Aorta (tissue), 5 donors: Measurements from ENCODE around the gene COL4A2. TPM values are rescaled to one million over a fixed set of nuclear protein-coding genes. Genes with fewer than 3 reads are reported as not detected.

Experiments used
- ATAC-seq: fragments of 200-7000 bp; cut with Tn5 transposase; one replicate; pipeline ENCODE4 v1.9.1; 2022; ENCODE audit warnings: moderate library complexity; ENCODE audit not compliant: low FRiP score
- DNase-seq, 2 donors: peaks; one replicate each; pipeline ENCODE4 v3.0.0-alpha.2; 2020
- H3K27ac ChIP-seq, 2 donors: one replicate each; pipeline ENCODE4 v1.5.1; 2013; ENCODE audit warnings: low read length in 2 of 2, mild to moderate bottlenecking in 2 of 2, moderate library complexity in 2 of 2, control low read depth in 1 of 2, inconsistent platforms in 1 of 2, low read depth in 1 of 2
- H3K27me3 ChIP-seq, 2 donors: one replicate each; pipeline ENCODE4 v1.6.1; 2013; ENCODE audit warnings: control low read depth in 1 of 2, low read length in 1 of 2, mild to moderate bottlenecking in 1 of 2, moderate library complexity in 1 of 2; ENCODE audit not compliant: insufficient read depth in 2 of 2, control insufficient read depth in 1 of 2
- H3K36me3 ChIP-seq, 2 donors: one replicate each; pipeline ENCODE4 v1.6.1; 2013; ENCODE audit warnings: control low read depth in 1 of 2, low read length in 1 of 2, mild to moderate bottlenecking in 1 of 2; ENCODE audit not compliant: insufficient read depth in 2 of 2, control insufficient read depth in 1 of 2
- H3K4me1 ChIP-seq, 2 donors: one replicate each; pipeline ENCODE4 v1.6.1; 2013; ENCODE audit warnings: low read length in 2 of 2, control low read depth in 1 of 2, mild to moderate bottlenecking in 1 of 2, moderate library complexity in 1 of 2; ENCODE audit not compliant: insufficient read depth in 2 of 2, control insufficient read depth in 1 of 2
- H3K4me3 ChIP-seq, 2 donors: one replicate each; pipeline ENCODE4 v1.5.1; 2013; ENCODE audit warnings: low read length in 2 of 2, control low read depth in 1 of 2, mild to moderate bottlenecking in 1 of 2
- H3K9me3 ChIP-seq: one replicate; pipeline ENCODE4 v1.6.1; 2013; ENCODE audit warnings: mild to moderate bottlenecking, low read length; ENCODE audit not compliant: control insufficient read depth
- WGBS, 2 donors: extraction: QIAGEN DNeasy Blood & Tissue Kit; methylation state at CpG; one replicate each; pipeline ENCODE4 v1.1.7; 2013; 5-methylcytosine and 5-hydroxymethylcytosine counted together
- intact Hi-C, 2 donors: fragments of 100-400 bp; cut with DNase I; formaldehyde crosslinking; loops; one replicate each; pipeline versions ENCODE4 v1.14.2 to v1.15.0; 2022
- polyA plus RNA-seq, 2 donors: library from polyadenylated mRNA; stranded (reverse); fragments of 200-250 nt; gene quantifications; one replicate each; pipeline ENCODE4 v1.2.3, GENCODE V29; 2013
- total RNA-seq, 2 donors: library from RNA; stranded (reverse); fragmentation: NEBNext Ultra II Directional; extraction: Animal tissue kit (Norgen Biotek cat#: 25700); gene quantifications; one replicate each; pipeline ENCODE4 v1.2.1, GENCODE V29; 2021
- donor health status: healthy with polysubstance abuse.
- donor health status: Bipolar disorder and iron deficiency.
- donor health status: DM: no; HTN: no; CAD: no.
- donor health status: DM: no; HTN: no; CAD: no.
- donor health status: DM: yes; HTN: yes; CAD: no.

COL4A2 gene
- total and polyA plus RNA-seq, 4 donors: 117 to 1,110 (median 681) TPM

DNA sequence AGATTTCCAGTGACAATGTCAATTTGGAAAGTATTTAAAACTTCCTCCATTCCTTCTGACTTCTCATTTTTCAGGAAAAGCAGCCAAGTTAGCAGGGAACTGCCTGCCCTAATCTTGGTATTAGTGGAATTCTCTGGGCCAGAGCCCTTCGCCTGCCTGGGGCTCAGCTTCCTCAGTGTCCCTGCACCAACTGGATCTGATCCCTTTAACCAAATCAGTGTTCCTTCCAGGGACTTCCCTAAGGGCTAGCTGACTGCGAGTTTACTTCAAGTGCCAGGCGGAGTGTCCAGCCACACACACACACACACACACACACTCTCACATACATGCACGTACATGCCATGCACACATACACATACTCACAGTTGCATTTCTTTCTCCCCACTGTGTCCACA, 234.4 kb downstream of the COL4A2 start:
- peak overlapping the region; percentile 3 to 52 for H3K27ac ChIP-seq
- WGBS, 2 donors: 3 to 4% methylated on average over 4 of the region's 4 CpGs
- ATAC-seq (peak; percentile 58), DNase-seq (peak in 1 of 2 donors; percentile 63)
- H3K4me1 ChIP-seq: no peaks in the 10 kb centered on the region
- intact Hi-C loops: no loop called here
- no peaks in the 10 kb centered on the region for H3K9me3 ChIP-seq
- no peaks in the 10 kb centered on the region for H3K27me3 ChIP-seq
- no peak overlapping the region for H3K4me3 ChIP-seq
- H3K36me3 ChIP-seq: no peaks in the 10 kb centered on the region

DNA sequence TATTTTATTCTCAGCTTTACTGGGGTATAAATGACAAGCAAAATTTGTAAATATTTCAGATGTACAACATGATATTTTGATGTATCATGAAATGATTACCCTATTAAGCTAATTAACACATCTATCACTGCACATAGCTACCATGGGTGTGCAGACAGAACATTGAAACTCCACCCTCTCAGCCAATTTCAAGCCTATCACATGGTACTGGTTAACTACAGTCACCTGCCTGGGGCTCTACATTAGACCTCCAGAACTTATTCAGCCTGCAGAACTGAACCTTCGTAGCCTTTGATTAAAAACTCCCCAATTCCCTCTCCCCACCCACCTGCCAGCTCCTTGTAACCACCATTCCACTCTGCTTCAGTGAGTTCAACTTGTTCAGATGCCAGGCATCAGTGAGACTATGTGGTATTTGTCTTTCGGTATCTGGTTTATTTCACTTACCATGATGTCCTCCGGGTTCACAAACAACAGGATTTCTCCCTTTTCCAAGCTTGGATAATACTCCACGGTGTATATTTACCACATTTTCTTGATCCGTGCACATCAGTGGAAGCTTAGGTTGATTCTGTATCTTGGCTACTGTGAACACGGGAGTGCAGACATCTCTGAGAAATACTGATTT, 235.2 kb downstream of the COL4A2 start:
- DNase-seq (no peak), ATAC-seq (no peak)
- Histone ChIP-seq H3K27ac (no peak overlapping the region), H3K4me1 (no peaks in the 10 kb centered on the region), H3K4me3 (no peak overlapping the region), H3K9me3 (no peaks in the 10 kb centered on the region), H3K36me3 (no peaks in the 10 kb centered on the region), H3K27me3 (no peaks in the 10 kb centered on the region)
- intact Hi-C loops: no loop called here
- 46 to 54% methylated on average over 6 of the region's 6 CpGs for WGBS, 2 donors

DNA sequence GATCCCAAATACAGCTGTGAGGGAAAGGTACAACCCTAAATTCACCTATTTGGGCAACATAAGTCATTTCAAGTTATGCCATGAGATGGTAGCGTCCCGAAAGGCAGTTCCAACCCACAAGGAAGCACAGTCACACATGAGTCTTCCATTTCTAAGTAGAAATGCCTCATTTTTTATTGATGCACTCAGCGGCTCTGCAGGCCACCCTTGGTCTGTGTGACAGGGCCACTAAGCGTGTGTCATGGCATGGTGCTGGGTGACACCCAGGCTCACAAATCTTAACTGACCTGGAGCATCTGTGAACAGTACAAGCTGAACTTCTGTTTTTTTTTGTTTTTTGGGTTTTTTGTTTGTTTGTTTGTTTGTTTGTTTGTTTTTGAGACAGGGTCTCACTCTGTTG, 239.3 kb downstream of the COL4A2 start:
- intact Hi-C loops: no loop called here
- Histone ChIP-seq H3K4me1 (no peaks in the 10 kb centered on the region), H3K9me3 (no peaks in the 10 kb centered on the region), H3K36me3 (peaks cover 0 to 2% of the 10 kb centered on the region in 2 donors), H3K4me3 (no peak overlapping the region), H3K27me3 (no peaks in the 10 kb centered on the region), H3K27ac (no peak overlapping the region)
- peak in 1 of 2 donors; percentile 33 for DNase-seq
- WGBS, 2 donors: 93 to 97% methylated on average over 4 of the region's 4 CpGs
- no peak for ATAC-seq

- 76 to 86% methylated on average over 14 of the region's 14 CpGs for WGBS, 2 donors
- Histone ChIP-seq H3K9me3 (no peaks in the 10 kb centered on the region), H3K27ac (no peak overlapping the region), H3K27me3 (no peaks in the 10 kb centered on the region), H3K4me1 (no peaks in the 10 kb centered on the region), H3K4me3 (no peak overlapping the region), H3K36me3 (peaks cover 0 to 2% of the 10 kb centered on the region in 2 donors)
- intact Hi-C loops: no loop called here
- ATAC-seq: peak; percentile 33
- DNase-seq: peak; percentile 84 to 90
Measured at GRCh38 chr13:110546926-110547325, 239.8 kb downstream of the COL4A2 start.

DNA sequence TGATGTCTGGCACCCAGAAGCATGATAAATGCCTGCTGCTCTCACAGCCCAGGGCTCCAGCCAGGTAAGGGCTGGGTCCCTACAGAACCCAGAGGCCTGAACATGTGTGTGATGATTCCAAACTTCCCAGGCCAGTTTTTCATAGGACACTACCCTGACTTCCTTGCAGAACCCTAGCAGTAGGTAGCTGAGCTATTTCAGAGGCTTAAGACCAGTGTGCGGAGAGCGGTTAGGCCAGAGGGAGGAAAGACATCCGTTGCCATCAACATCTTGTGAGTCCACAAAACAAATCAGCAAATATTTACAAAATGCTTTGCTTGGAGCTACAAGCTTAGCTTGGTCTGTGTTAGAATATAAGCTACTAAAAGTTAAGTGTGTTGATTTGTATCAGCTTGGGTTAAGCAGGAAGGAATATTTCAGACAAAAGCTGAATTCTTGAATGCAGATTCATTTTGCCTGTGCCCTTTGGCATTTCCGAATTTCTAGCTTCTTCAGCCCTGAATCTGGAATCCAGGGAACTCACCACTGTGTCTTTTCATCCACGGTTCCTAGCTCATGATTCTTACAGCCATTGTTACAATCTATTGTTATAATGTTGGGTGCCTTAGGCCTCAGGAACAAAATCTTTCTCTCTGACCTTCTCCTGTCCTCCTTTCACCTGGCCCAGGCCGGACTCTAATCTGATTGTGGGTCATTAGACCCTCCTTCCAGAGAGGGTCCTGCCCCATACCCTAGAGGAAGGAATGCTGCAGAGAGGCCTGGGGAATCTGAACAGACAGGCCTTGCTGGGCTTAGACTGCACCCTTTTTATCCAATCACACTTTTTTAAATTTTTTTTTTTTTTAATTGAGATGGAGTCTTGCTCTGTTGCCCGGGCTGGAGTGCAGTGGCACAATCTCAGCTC, 242.1 kb downstream of the COL4A2 start:
- ATAC-seq (no peak), DNase-seq (peak in 1 of 2 donors; percentile 17)
- Histone ChIP-seq H3K27ac (no peak overlapping the region), H3K9me3 (no peaks in the 10 kb centered on the region), H3K36me3 (peaks cover 0 to 2% of the 10 kb centered on the region in 2 donors), H3K4me3 (no peak overlapping the region), H3K4me1 (no peaks in the 10 kb centered on the region), H3K27me3 (no peaks in the 10 kb centered on the region)
- WGBS, 2 donors: 78 to 93% methylated on average over 7 of the region's 7 CpGs
- intact Hi-C loops: no loop called here

DNA sequence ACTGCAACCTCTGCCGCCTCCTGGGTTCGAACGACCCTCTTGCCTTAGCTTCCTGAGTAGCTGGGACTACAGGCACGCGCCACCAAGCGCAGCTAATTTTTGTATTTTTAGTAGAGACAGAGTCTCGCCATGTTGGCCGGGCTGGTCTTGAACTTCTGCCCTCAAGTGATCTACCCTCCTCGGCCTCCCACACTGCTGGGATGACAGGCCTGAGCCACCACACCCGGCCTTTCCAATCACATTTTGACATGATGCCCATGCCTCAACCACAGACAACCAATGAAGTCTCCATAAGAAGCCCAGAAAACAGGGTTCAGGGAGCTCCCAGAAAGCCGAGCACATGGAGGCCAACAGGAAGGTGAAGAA, 242.7 kb downstream of the COL4A2 start:
- H3K36me3 ChIP-seq: peaks cover 0 to 2% of the 10 kb centered on the region in 2 donors
- WGBS, 2 donors: 98 to 99% methylated on average over 11 of the region's 11 CpGs
- no peak for ATAC-seq
- no peaks in the 10 kb centered on the region for H3K4me1 ChIP-seq
- H3K27me3 ChIP-seq: no peaks in the 10 kb centered on the region
- H3K27ac ChIP-seq: no peak overlapping the region
- H3K9me3 ChIP-seq: no peaks in the 10 kb centered on the region
- DNase-seq: peak in 1 of 2 donors; percentile 55
- intact Hi-C loops: no loop called here
- no peak overlapping the region for H3K4me3 ChIP-seq

DNA sequence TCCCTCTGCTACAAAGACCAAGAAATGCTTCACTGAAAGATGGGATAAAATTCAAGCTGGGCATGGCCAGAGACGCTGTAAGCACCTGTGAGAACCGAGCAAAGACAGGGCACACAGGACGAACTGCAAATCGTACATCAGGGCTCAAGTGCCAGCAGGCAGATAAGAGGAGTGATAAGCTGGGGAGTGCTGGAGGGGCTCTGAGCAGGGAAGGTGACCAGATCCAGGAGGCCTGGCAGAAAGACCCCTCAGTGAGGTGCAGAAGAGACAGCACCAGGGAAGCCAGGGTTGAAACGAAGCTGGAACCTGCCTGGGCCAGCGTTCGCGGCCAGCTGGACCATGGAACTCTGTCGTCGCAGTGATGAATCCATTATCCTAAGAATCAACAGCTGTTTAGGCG, 244.2 kb downstream of the COL4A2 start:
- Histone ChIP-seq H3K27ac (peak overlapping the region in 1 of 2 donors; percentile 1), H3K4me1 (no peaks in the 10 kb centered on the region), H3K4me3 (no peak overlapping the region), H3K36me3 (peaks cover 0 to 2% of the 10 kb centered on the region in 2 donors), H3K9me3 (no peaks in the 10 kb centered on the region), H3K27me3 (no peaks in the 10 kb centered on the region)
- WGBS, 2 donors: 15 to 21% methylated on average over 11 of the region's 11 CpGs
- DNase-seq (peak in 1 of 2 donors; percentile 24), ATAC-seq (no peak)
- intact Hi-C loops: no loop called here

GRCh38 chr13:110552767-110553166, 245.7 kb downstream of the COL4A2 start:
- Histone ChIP-seq H3K4me3 (no peak overlapping the region), H3K9me3 (no peaks in the 10 kb centered on the region), H3K27me3 (no peaks in the 10 kb centered on the region), H3K27ac (no peak overlapping the region), H3K4me1 (no peaks in the 10 kb centered on the region), H3K36me3 (no peaks in the 10 kb centered on the region)
- ATAC-seq: no peak
- peak in 1 of 2 donors; percentile 59 for DNase-seq
- WGBS, 2 donors: 97 to 98% methylated on average over 9 of the region's 9 CpGs
- intact Hi-C loops: no loop called here

- Histone ChIP-seq H3K27me3 (no peaks in the 10 kb centered on the region), H3K4me1 (no peaks in the 10 kb centered on the region), H3K36me3 (no peaks in the 10 kb centered on the region), H3K9me3 (no peaks in the 10 kb centered on the region), H3K27ac (no peak overlapping the region), H3K4me3 (no peak overlapping the region)
- 73 to 74% methylated on average over 4 of the region's 4 CpGs for WGBS, 2 donors
- ATAC-seq: no peak
- DNase-seq: no peak
- intact Hi-C loops: no loop called here
Measured at GRCh38 chr13:110553417-110553816, 246.3 kb downstream of the COL4A2 start.
